HCEC 1CT (cell line): ENCODE results near the gene THAP6.
A peak's percentile ranks its signal among the peaks of the same experiment; 100 is the strongest.
"Not testable (repeated sequence)": the region's sequence is repeated elsewhere in the genome, so short reads cannot be mapped to it uniquely, and the experiment has no call there.

Experiments
- DNase-seq: peaks from one replicate; pipeline ENCODE4 v3.0.0-alpha.2; 2017

Gene THAP6

DNA sequence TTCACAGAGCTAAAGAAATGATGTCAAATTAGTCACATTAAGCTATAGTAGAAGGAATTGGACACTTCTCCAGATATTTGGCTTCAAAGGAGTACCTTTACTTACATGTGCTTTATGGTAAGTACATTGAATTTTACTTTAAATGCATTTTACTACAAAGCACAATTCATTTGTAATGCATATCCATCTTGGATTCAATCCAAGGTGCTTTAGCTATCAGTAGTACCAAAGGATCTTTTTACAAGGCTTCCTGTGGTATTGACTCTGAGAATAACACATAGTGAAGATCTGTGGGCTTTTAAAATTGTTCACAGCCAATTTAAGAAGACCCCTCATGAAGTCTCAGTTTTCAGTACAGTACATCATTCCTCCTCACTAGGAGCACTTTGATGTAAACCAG is 13.2 kb downstream of the THAP6 start:
- DNase-seq = no peak

- no peak for DNase-seq
Observed at GRCh38 chr4:75530556-75531322, 16.5 kb downstream of the THAP6 start.

DNA sequence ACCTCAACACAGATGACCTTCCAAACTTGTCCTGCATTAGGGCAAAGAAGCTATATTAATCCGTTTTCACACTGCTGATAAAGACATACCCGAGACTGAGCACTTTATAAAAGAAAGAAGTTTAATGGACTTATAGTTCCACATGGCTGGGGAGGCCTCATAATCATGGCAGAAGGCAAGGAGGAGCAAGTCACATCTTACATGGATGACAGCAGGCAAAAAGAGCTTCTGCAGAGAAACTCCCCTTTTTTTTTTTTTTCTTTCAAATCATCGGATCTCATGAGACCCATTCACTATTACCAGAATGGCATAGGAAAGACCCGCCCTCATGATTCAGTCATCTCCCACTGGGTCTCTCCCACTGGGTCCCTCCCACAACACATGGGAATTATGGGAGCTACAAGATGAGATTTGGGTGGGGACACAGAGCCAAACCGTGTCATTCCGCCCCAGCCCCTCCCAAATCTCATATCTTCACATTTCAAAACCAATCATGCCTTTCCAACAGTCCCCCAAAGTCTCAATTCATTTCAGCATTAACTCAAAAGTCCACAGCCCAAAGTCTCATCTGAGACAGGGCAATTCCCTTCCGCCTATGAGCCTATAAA is 17.4 kb downstream of the THAP6 start:
- not testable (repeated sequence) for DNase-seq

DNA sequence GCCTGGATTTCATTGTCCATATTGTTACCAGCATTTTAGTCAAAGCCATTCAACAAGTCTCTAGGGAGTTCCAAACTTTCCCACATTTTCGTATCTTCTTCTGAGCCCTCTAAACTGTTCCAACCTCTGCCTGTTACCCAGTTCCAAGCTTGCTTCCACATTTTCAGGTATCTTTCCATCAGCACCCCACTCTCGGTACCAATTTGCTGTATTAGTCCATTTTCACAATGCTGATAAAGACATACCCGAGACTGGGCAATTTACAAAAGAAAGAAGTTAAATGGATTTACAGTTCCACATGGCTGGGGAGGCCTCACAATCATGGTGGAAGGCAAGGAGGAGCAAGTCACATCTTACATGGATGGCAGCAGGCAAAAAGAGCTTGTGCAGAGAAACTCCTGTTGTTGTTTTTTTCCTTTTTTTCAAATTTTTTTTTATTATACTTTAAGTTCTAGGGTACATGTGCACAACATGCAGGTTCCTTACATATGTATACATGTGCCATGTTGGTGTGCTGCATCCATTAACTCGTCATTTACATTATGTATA is 19.1 kb downstream of the THAP6 start:
- DNase-seq = not testable (repeated sequence)

DNA sequence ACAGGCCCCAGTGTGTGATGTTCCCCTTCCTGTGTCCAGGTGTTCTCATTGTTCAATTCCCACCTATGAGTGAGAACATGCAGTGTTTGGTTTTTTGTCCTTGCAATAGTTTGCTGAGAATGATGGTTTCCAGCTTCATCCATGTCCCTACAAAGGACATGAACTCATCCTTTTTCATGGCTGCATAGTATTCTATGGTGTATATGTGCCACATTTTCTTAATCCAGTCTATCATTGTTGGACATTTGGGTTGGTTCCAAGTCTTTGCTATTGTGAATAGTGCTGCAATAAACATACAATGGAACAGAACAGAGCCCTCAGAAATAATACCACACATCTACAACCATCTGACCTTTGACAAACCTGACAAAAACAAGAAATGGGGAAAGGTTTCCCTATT is 19.7 kb downstream of the THAP6 start:
- not testable (repeated sequence) for DNase-seq

DNA sequence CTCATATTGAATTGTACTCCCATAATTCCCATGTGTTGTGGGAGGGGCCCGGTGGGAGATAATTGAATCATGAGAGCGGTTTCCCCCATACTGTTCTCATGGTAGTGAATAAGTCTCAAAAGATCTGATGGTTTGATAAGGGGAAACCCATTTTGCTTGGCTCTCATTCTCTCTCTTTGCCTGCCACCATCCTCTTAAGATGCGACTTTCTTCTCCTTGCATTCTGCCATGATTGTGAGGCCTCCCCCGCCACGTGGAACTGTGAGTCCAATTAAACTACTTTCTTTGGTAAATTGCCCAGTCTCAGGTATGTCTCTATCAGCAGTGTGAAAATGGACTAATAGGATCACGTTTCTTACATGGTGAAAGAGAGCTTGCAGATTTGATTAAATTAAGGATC is 23.0 kb downstream of the THAP6 start:
- DNase-seq = not testable (repeated sequence)

- DNase-seq = peak; percentile 72
Observed at GRCh38 chr4:75542824-75543223, 28.6 kb downstream of the THAP6 start.

DNA sequence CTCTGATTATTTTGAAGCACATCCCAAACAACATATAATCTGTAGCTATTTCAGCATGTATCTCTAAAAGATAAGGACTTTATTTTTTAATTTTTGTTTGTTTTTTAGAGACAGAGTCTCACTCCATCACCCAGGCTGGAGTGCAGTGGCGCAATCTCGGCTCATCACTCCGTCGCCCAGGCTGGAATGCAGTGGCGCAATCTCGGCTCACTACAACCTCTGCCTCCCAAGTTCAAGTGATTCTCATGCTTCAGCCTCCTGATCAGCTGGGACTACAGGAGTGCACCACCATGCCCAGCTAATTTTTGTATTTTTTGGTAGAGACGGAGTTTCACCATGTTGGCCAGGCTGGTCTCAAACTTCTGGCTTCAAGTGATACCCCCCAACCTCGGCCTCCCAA is 29.9 kb downstream of the THAP6 start:
- DNase-seq = not testable (repeated sequence)

DNA sequence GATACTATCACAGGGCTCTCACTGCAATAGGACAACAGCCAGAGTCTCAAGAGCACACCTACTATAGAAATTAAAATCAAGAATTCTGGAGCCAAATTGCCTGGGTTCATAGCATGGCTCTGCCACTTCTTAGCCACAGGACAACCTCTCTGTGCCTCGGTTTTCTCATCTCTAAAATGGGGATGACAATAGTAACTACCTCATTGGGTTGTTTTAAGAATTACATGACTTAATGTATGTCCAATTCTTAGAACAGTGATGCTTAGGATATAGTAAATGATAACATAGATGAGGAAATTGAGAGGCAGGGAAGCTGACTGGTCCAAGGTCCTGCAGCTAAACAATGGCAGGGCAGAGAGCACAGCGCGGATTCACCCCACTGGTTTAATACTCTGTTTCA is 30.6 kb downstream of the THAP6 start:
- DNase-seq = no peak

DNA sequence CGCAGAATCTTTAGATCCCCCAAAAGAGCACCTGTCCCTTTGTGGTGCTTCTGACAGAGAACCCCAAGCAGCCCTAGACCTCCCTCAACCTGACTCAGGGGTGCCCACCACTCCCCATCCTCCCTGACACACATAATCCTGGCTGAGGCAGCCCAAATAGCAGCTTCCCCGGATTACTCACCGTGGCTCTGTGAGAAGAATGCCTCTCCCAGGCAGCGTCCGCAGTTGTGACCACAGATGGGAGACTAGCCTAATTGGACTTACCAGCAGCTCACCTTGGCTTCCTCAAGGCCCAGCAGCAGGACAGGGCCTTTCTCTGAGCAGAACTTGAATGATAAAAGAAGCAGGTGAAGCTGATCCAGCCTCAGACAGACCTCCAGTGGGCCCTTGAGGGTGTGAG is 31.3 kb downstream of the THAP6 start:
- no peak for DNase-seq

- no peak for DNase-seq
Observed at GRCh38 chr4:75547647-75548387, 33.5 kb downstream of the THAP6 start.

GRCh38 chr4:75549019-75549418 is 34.7 kb downstream of the THAP6 start:
- DNase-seq = no peak

GRCh38 chr4:75552452-75552851 is 38.2 kb downstream of the THAP6 start:
- DNase-seq = no peak

- peak; percentile 3 for DNase-seq
Observed at GRCh38 chr4:75555294-75556164, 41.3 kb downstream of the THAP6 start, which contains the start of gene ODAPH. Gene ODAPH (plus strand): TSS chr4:75556066. CDS start chr4:75556083, 17 bp downstream.

GRCh38 chr4:75557696-75558095 is 43.4 kb downstream of the THAP6 start:
- DNase-seq = no peak

- no peak for DNase-seq
Observed at GRCh38 chr4:75561789-75562188, 47.5 kb downstream of the THAP6 start.

DNA sequence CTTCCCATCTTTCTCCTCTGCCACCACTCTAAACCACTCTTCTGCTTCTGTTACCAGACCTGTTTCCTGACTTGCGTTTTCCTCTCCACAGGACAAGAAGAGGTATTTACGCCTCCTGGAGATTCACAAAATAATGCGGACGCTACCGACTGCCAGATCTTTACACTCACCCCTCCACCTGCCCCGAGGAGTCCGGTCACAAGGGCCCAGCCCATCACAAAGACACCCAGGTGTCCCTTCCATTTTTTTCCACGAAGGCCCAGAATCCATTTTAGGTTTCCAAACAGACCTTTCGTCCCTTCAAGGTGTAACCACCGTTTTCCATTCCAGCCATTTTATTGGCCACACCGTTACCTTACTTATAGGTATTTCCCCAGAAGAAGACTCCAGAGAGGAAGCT is 49.8 kb downstream of the THAP6 start:
- no peak for DNase-seq

DNA sequence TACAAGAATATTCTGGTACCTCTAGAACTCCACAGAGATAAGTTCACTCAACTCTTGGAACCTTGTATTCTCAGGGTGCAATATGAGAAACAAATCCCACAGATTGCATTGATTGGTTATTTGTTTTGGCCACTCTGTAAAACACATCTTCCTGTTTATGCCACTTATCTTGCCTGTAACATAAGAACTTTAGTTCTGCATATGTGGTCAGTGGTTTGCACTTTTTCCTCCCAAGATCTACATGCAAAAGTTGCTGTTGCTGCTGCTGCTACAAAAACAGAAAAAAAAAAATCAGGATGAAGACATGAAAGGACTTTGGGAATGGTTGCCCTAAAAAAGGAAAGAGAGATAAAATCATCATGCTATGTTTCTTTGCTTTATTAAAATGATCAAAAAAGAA is 51.2 kb downstream of the THAP6 start:
- no peak for DNase-seq

DNA sequence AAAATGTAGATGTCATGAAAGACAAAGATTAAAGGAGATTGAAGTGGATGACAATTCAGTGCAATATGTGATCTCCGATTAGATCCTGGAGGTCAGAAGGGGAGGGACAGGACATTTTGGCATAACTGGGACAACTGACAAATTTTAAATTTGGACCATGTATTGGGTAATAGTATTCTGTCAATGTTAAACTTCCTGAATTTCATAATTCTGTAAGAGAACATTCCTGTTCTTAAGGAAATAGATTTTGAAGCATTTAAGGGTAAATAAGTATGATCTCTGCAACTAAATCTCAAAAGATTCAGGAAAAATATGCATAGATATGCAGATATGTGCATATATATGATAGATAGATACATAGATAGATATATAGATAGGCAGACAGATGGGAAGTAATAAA is 52.6 kb downstream of the THAP6 start:
- DNase-seq = no peak

DNA sequence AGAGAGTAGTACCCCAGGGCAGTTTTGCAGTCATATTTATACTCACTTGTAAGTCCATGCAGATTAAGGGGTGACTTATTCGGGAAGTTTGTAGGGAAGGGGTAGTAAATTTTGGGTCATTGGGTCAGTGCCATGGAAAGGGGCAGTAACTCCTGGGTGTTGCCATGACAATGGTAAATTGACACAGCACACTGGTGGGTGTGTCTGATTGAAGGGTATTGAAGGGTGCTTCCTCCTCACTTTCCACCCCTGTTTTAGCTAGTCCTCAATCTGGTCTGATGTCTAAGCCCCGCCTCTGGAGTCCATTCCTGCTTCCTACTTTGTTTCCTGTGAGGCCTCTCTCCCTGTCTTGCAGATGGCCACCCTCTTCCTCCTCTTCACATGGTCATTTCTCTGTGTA is 53.5 kb downstream of the THAP6 start:
- no peak for DNase-seq
